HepG2 (cell line): ENCODE data around the gene DELE1. TPM values are rescaled to one million over a fixed set of nuclear protein-coding genes. Genes with fewer than 3 reads are reported as not detected.

Source experiments
- ATAC-seq: fragments of 200-7000 bp; cut with Tn5 transposase; 3 replicates; pipeline ENCODE4 v1.9.1; 2020; ENCODE audit warnings: mild to moderate bottlenecking, moderate library complexity
- BruUV-seq: library from RNA; stranded (reverse); fragments of 400-500 nt; replicated peaks from 2 replicates; lab custom pipeline; 2021; lab: Mats Ljungman, UMichigan
- CTCF ChIA-PET: fragments of 300-600 bp; formaldehyde crosslinking; extraction: SDS; loops from one replicate; lab custom pipeline; 2021; ENCODE audit warnings: low total read pairs, inconsistent platforms, low intra/inter-chr PET ratio; lab: Yijun Ruan, JAX
- POLR2A ChIA-PET: fragments of 350-600 bp; sonication (Branson Sonifier 250); formaldehyde crosslinking; loops from one replicate; lab custom pipeline; 2020; ENCODE audit warnings: antibody characterized with exemption, inconsistent platforms; lab: Yijun Ruan, JAX
- DNase-seq: peaks from one replicate; pipeline ENCODE4 v3.0.0-alpha.2; 2015; ENCODE audit warnings: low spot score
- FAIRE-seq: peaks from 3 replicates; lab custom pipeline; 2011; peaks lifted over from hg19 to GRCh38; lab: Jason Lieb, UNC
- H2AFZ ChIP-seq: one replicate; pipeline ENCODE4 v1.6.1; 2011; ENCODE audit warnings: low read length, inconsistent platforms
- H3K27ac ChIP-seq: fragments of 300-600 bp; 3 replicates; pipeline ENCODE4 v1.8.0; 2011; ENCODE audit warnings: mixed run types, mild to moderate bottlenecking, mixed read lengths, low read length, inconsistent platforms; ENCODE audit not compliant: insufficient read depth; ENCODE audit errors: extremely low read length
- H3K27me3 ChIP-seq, 2 experiments: fragments of 200-600 bp in 1 of 2; 2 replicates in 1 of 2; 3 replicates in 1 of 2; pipeline versions ENCODE4 v1.6.0 to v1.8.0; 2011; ENCODE audit warnings: low read length in 2 of 2, mild to moderate bottlenecking in 2 of 2, moderate library complexity in 2 of 2, inconsistent platforms in 1 of 2; ENCODE audit not compliant: insufficient read depth in 2 of 2, control insufficient read depth in 1 of 2
- H3K36me3 ChIP-seq, 2 experiments: fragments of 200-600 bp in 1 of 2; replicated peaks in 1 of 2; 2 replicates in 1 of 2; 3 replicates in 1 of 2; pipeline versions ENCODE4 v1.5.1 to v1.8.0; 2011; ENCODE audit warnings: low read length in 2 of 2, inconsistent platforms in 1 of 2; ENCODE audit not compliant: insufficient read depth in 2 of 2, control insufficient read depth in 1 of 2
- H3K4me1 ChIP-seq: 2 replicates; pipeline ENCODE4 v1.5.1; 2012; ENCODE audit warnings: low read length, inconsistent platforms; ENCODE audit not compliant: insufficient read depth
- H3K4me2 ChIP-seq: 2 replicates; pipeline ENCODE4 v1.6.0; 2011; ENCODE audit warnings: low read depth, low read length, inconsistent platforms
- H3K4me3 ChIP-seq, 3 experiments: fragments of 200-600 bp in 1 of 3; sonication (generic), shearing (Covaris generic) in 1 of 3; replicated peaks in 1 of 3; 2 replicates each; pipeline ENCODE4 v1.5.1; 2011 to 2016; ENCODE audit warnings: low read length in 3 of 3, inconsistent platforms in 2 of 3, low read depth in 2 of 3, mild to moderate bottlenecking in 2 of 3, control low read depth in 1 of 3, mixed read lengths in 1 of 3; ENCODE audit not compliant: insufficient read depth in 1 of 3
- H3K79me2 ChIP-seq: one replicate; pipeline ENCODE4 v1.6.1; 2011; ENCODE audit warnings: low read length, inconsistent platforms; ENCODE audit not compliant: insufficient read depth
- H3K9ac ChIP-seq: 2 replicates; pipeline ENCODE4 v1.6.0; 2011; ENCODE audit warnings: mild to moderate bottlenecking, low read depth, low read length, inconsistent platforms; ENCODE audit not compliant: insufficient read depth
- H3K9me3 ChIP-seq: 2 replicates; pipeline ENCODE4 v1.5.1; 2012; ENCODE audit warnings: mild to moderate bottlenecking, low read length
- H4K20me1 ChIP-seq: 2 replicates; pipeline ENCODE4 v1.6.0; 2011; ENCODE audit warnings: inconsistent platforms, mild to moderate bottlenecking, low read length, moderate library complexity; ENCODE audit not compliant: insufficient read depth
- HIVEP1 ChIP-seq: sonication (generic); formaldehyde crosslinking; IDR thresholded peaks from 2 replicates; pipeline ENCODE4 v1.4.0; 2020; ENCODE audit warnings: mild to moderate bottlenecking, missing genetic modification reagents
- NR2C2 ChIP-seq: sonication (generic); formaldehyde crosslinking; IDR thresholded peaks from 2 replicates; pipeline ENCODE4 v1.4.0; 2020; ENCODE audit warnings: missing genetic modification reagents, mild to moderate bottlenecking, moderate library complexity, borderline replicate concordance
- XRCC5 ChIP-seq: fragments of 200-400 bp; formaldehyde crosslinking; optimal IDR thresholded peaks from 2 replicates; pipeline ENCODE3; 2017; ENCODE audit warnings: mild to moderate bottlenecking, low read length
- YY1 ChIP-seq: IDR thresholded peaks from 2 replicates; pipeline ENCODE4 v1.6.1; 2011; ENCODE audit warnings: low read length, low read depth, moderate library complexity, mild to moderate bottlenecking; ENCODE audit not compliant: insufficient read depth, insufficient replicate concordance
- ZNF563 ChIP-seq: sonication (generic); formaldehyde crosslinking; IDR thresholded peaks from 2 replicates; pipeline ENCODE4 v1.8.0; 2022; ENCODE audit warnings: mild to moderate bottlenecking, moderate library complexity, missing genetic modification reagents
- ZNF660 ChIP-seq: sonication (generic); formaldehyde crosslinking; IDR thresholded peaks from 2 replicates; pipeline ENCODE4 v1.5.1; 2020; ENCODE audit warnings: mild to moderate bottlenecking, low read depth, missing genetic modification reagents, borderline replicate concordance
- WGBS: methylation state at CpG from one replicate; pipeline ENCODE4 v1.1.6; 2017; ENCODE audit warnings: low lambda C conversion rate; 5-methylcytosine and 5-hydroxymethylcytosine counted together
- in situ Hi-C: cut with HindIII; loops from 2 replicates; pipeline ENCODE4 v1.10.0; 2017; ENCODE audit warnings: low pct_unique_long_range_greater_than_20kb; ENCODE audit not compliant: extremely low pct_ligation_motif_present
- intact Hi-C: fragments of 100-400 bp; cut with micrococcal nuclease; formaldehyde crosslinking; loops from one replicate; pipeline ENCODE4 v1.10.0; 2022; ENCODE audit not compliant: unreplicated experiment
- polyA plus RNA-seq, 8 experiments: library from polyadenylated mRNA; depleted of rRNA in 3 of 8; stranded (reverse) in 7 of 8; unstranded in 1 of 8; fragments of >200 nt; fragmentation: Illumina TruSeq in 4 of 8; extraction: Trizol in 4 of 8; gene quantifications; 2 replicates each; pipeline versions ENCODE4 v1.2.1 to v1.2.3, GENCODE V29; 2011 to 2016; ENCODE audit warnings: low read depth in 4 of 8, missing spikeins in 1 of 8, mixed read lengths in 1 of 8; ENCODE audit not compliant: insufficient read depth in 1 of 8
- total RNA-seq, 5 experiments: library from RNA; depleted of rRNA; stranded (reverse); fragments of >200 nt; fragmentation: Illumina TruSeq; extraction: Trizol; gene quantifications; 2 replicates each; pipeline ENCODE4 v1.2.3, GENCODE V29; 2016; ENCODE audit warnings: low read depth in 1 of 5
- TF ChIP-seq, protein P1 (sequence below): sonication (generic); formaldehyde crosslinking; IDR thresholded peaks from 2 replicates; pipeline ENCODE4 v1.5.1; 2020; ENCODE audit warnings: missing genetic modification reagents, mild to moderate bottlenecking, borderline replicate concordance
- TF ChIP-seq, protein P2 (sequence below): sonication (generic); formaldehyde crosslinking; IDR thresholded peaks from 2 replicates; pipeline ENCODE4 v1.4.0; 2020; ENCODE audit warnings: missing genetic modification reagents, mild to moderate bottlenecking, borderline replicate concordance

The DELE1 gene
- total and polyA plus RNA-seq, 2 of the 13 experiments (the other 11 are each of a cell fraction or from before 2014, with no cell fraction given) = 57.5 to 90.3 TPM

DNA sequence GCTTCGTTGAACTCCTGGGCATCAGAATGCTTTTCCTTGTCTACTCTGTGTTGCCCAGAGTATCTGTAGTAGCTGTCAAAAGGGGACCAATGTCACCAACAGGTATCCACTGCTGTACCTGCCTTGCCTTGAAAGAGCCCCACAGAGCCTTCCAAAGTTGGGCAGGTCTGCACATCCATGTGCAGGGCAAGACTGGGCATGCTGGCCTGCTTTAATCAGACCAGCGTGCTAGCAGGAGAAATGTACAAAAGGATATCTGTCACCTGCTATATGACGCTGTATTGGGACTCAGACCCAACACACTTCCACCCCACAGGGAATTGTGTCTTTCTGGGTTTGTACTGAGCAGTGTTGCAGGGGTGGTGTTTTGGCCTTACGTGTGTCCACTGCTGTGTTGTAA lies 11.9 kb downstream of the DELE1 start:
- no peak overlapping the region for H2AFZ ChIP-seq
- DNase-seq = no peak
- H3K4me1 ChIP-seq = no peaks in the 10 kb centered on the region
- H3K27me3 ChIP-seq = no peaks in the 10 kb centered on the region
- ATAC-seq = no peak
- in situ Hi-C loops (no loop called here), intact Hi-C loops (no loop called here)
- no peaks in the 10 kb centered on the region for H3K79me2 ChIP-seq
- TF ChIP-seq, protein P1, sequence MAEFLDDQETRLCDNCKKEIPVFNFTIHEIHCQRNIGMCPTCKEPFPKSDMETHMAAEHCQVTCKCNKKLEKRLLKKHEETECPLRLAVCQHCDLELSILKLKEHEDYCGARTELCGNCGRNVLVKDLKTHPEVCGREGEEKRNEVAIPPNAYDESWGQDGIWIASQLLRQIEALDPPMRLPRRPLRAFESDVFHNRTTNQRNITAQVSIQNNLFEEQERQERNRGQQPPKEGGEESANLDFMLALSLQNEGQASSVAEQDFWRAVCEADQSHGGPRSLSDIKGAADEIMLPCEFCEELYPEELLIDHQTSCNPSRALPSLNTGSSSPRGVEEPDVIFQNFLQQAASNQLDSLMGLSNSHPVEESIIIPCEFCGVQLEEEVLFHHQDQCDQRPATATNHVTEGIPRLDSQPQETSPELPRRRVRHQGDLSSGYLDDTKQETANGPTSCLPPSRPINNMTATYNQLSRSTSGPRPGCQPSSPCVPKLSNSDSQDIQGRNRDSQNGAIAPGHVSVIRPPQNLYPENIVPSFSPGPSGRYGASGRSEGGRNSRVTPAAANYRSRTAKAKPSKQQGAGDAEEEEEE (CRISPR knock-in tag) = no peak
- TF ChIP-seq HIVEP1 (CRISPR knock-in tag) (no peak), ZNF563 (CRISPR knock-in tag) (no peak), XRCC5 (no peak), ZNF660 (no peak), YY1 (no peak), NR2C2 (no peak)
- TF ChIP-seq, protein P2, sequence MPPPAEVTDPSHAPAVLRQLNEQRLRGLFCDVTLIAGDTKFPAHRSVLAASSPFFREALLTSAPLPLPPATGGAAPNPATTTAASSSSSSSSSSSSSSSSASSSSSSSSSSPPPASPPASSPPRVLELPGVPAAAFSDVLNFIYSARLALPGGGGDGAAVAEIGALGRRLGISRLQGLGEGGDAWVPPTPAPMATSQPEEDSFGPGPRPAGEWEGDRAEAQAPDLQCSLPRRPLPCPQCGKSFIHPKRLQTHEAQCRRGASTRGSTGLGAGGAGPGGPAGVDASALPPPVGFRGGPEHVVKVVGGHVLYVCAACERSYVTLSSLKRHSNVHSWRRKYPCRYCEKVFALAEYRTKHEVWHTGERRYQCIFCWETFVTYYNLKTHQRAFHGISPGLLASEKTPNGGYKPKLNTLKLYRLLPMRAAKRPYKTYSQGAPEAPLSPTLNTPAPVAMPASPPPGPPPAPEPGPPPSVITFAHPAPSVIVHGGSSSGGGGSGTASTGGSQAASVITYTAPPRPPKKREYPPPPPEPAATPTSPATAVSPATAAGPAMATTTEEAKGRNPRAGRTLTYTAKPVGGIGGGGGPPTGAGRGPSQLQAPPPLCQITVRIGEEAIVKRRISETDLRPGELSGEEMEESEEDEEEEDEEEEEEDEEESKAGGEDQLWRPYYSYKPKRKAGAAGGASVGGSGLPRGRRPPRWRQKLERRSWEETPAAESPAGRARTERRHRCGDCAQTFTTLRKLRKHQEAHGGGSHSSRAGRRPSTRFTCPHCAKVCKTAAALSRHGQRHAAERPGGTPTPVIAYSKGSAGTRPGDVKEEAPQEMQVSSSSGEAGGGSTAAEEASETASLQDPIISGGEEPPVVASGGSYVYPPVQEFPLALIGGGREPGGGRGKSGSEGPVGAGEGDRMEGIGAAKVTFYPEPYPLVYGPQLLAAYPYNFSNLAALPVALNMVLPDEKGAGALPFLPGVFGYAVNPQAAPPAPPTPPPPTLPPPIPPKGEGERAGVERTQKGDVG (CRISPR knock-in tag) = no peak
- no peak overlapping the region for H3K9ac ChIP-seq
- no peaks in the 10 kb centered on the region for H3K9me3 ChIP-seq
- BruUV-seq = no TSS peak
- CTCF ChIA-PET = no interaction called here
- POLR2A ChIA-PET = no interaction called here
- peaks cover 24 to 79% of the 10 kb centered on the region in 2 experiments for H3K36me3 ChIP-seq
- H4K20me1 ChIP-seq = no peaks in the 10 kb centered on the region
- H3K27ac ChIP-seq = no peak overlapping the region
- H3K4me2 ChIP-seq = no peak overlapping the region
- FAIRE-seq = no peak
- 100% methylated on average over 3 of the region's 4 CpGs for WGBS
- H3K4me3 ChIP-seq = no peak overlapping the region
